Immature natural killer cell (primary cell): ENCODE measurements around the gene GATM. TPM values are rescaled to one million over a fixed set of nuclear protein-coding genes. Genes with fewer than 3 reads are reported as not detected.
"Not testable (repeated sequence)": the region's sequence is repeated elsewhere in the genome, so short reads cannot be mapped to it uniquely, and the experiment has no call there.

Experiments
- DNase-seq, 3 donors: peaks; one replicate each; pipeline ENCODE4 v3.0.0; 2022; ENCODE audit warnings: mixed read lengths in 1 of 3
- H3K27ac Mint-ChIP-seq, 6 donors: one replicate each; pipeline ENCODE4 v1.8.0; 2020; ENCODE audit warnings: mixed read lengths in 6 of 6, mild to moderate bottlenecking in 5 of 6, inconsistent platforms in 4 of 6, moderate library complexity in 3 of 6
- H3K27me3 Mint-ChIP-seq, 3 donors: one replicate each; pipeline ENCODE4 v1.8.0; 2020 to 2021; ENCODE audit warnings: low read depth in 3 of 3, mild to moderate bottlenecking in 3 of 3, mixed read lengths in 3 of 3, moderate library complexity in 3 of 3, inconsistent platforms in 1 of 3
- H3K36me3 Mint-ChIP-seq, 3 donors: one replicate each; pipeline ENCODE4 v1.8.0; 2020; ENCODE audit warnings: mixed read lengths in 3 of 3, inconsistent platforms in 2 of 3, mild to moderate bottlenecking in 2 of 3
- H3K4me1 Mint-ChIP-seq, 2 donors: one replicate each; pipeline ENCODE4 v1.8.0; 2020; ENCODE audit warnings: inconsistent platforms in 2 of 2, mild to moderate bottlenecking in 2 of 2, mixed read lengths in 2 of 2, moderate library complexity in 1 of 2
- H3K4me3 Mint-ChIP-seq, 5 donors: one replicate each; pipeline ENCODE4 v1.8.0; 2020; ENCODE audit warnings: mild to moderate bottlenecking in 5 of 5, mixed read lengths in 5 of 5, inconsistent platforms in 3 of 5, moderate library complexity in 3 of 5
- H3K9me3 Mint-ChIP-seq, 6 donors: one replicate each; pipeline ENCODE4 v1.8.0; 2020; ENCODE audit warnings: mild to moderate bottlenecking in 6 of 6, mixed read lengths in 6 of 6, inconsistent platforms in 4 of 6, moderate library complexity in 3 of 6
- polyA plus RNA-seq, 3 donors: library from polyadenylated mRNA; unstranded; fragments of 300-500 nt; fragmentation: Illumina TruSeq; gene quantifications; one replicate each; pipeline ENCODE4 v1.2.3, GENCODE V29; 2021

Gene GATM
- polyA plus RNA-seq, 3 donors from 2014 or later = 0.27 to 1.2 (median 0.54) TPM

DNA sequence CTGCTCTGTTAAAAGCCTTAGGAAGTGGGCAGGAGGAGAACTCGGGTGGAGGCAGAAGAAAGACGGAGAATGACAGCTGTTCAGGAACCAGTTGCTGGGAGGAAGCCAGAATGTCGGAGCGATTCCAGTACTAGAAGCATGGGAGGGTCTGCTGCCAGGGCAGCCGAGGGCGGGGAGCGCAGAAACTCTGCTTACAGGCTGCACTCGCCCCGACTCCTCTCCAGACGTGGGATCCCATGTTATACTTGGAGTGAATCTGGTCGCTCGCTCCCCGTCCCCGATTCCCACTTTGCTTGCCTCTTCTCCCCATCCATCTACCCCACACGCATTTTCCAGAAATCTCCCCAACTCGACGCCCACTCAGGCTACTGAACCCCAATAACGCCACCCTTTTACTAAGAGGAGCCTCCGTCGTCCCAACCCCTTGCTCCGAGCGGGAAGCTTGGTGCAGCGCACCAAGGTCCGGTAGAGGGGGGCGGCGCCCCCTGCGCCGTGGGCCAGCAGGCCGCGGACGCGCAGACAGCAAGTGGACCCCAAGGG, 665 bp downstream of the GATM start:
- Mint-ChIP-seq H3K4me3 (peak overlapping the region; percentile 73 to 87 (median 77)), H3K36me3 (no peaks in the 10 kb centered on the region), H3K27ac (peak overlapping the region in 2 of 6 donors; percentile 22 to 79), H3K27me3 (peaks cover 10 to 24% (median 24%) of the 10 kb centered on the region in 3 donors), H3K4me1 (peaks cover 17 to 20% of the 10 kb centered on the region in 2 donors), H3K9me3 (peaks cover 0 to 3% (median 0%) of the 10 kb centered on the region in 6 donors)
- no peak for DNase-seq

DNA sequence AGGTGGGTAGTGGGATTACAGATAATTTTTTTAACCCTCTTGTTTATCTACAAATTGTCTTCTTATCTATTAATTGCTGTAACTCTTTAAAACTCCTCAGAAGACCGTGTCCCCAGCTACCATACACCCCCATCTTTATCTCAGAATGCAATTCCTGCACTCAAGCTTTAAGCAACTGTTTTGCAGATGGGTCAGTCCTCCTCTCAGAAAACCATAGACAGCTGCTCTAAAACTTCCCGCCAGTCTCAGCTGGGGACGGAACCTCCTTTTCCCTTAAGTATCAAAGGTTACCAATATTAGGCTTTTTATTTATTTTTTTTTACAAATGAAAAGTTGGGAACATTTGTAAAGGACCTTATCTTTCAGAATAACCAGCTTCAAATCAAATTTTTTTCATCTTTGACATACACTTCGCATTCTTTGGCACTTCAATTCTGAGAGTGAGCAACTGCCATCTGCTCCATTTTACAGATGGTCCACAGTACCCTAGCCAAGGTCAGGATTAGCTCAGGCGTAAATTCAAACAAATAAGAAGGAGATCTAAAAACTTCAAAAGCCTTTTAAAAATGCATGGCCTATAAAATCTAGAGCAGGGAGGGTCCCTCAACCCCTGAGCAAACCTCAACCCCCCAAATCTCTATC, 1.3 kb downstream of the GATM start:
- H3K27ac Mint-ChIP-seq = no peak overlapping the region
- no peak for DNase-seq
- peaks cover 10 to 24% (median 24%) of the 10 kb centered on the region in 3 donors for H3K27me3 Mint-ChIP-seq
- peaks cover 17 to 20% of the 10 kb centered on the region in 2 donors for H3K4me1 Mint-ChIP-seq
- no peaks in the 10 kb centered on the region for H3K36me3 Mint-ChIP-seq
- H3K9me3 Mint-ChIP-seq = peaks cover 0 to 3% (median 0%) of the 10 kb centered on the region in 6 donors
- H3K4me3 Mint-ChIP-seq = peak overlapping the region; percentile 73 to 87 (median 77)

- Mint-ChIP-seq H3K36me3 (no peaks in the 10 kb centered on the region), H3K4me3 (peak overlapping the region; percentile 19 to 87 (median 50)), H3K9me3 (peaks cover 0 to 3% (median 0%) of the 10 kb centered on the region in 6 donors), H3K4me1 (peaks cover 17 to 20% of the 10 kb centered on the region in 2 donors), H3K27me3 (peaks cover 10 to 24% (median 24%) of the 10 kb centered on the region in 3 donors), H3K27ac (no peak overlapping the region)
- DNase-seq = no peak
These were observed 1.9 kb downstream of the GATM start for GRCh38 chr15:45376300-45376928.

DNA sequence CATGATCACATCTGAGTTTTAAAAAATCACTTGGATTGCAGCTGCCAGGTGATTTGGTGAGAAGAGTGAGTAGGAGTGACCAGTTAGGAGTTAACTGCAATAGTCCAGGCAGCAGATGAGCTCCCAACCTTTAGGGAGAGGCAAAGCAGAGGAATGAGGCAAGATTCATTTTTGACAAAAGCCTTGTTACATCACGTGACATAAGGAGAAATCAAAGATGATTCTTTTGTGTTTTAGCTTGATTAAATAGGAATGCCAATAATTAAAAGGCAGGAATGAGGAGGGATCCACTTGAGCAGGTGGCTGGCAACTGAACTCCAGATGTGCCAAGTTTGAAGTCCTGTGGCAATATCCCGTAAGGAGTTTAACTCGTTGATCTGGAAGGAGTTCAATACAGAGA, 2.5 kb downstream of the GATM start:
- Mint-ChIP-seq H3K9me3 (peaks cover 0 to 3% (median 0%) of the 10 kb centered on the region in 6 donors), H3K27ac (no peak overlapping the region), H3K27me3 (peaks cover 10 to 24% (median 23%) of the 10 kb centered on the region in 3 donors), H3K4me3 (peak overlapping the region in 2 of 5 donors; percentile 6 to 30), H3K4me1 (peaks cover 17 to 20% of the 10 kb centered on the region in 2 donors), H3K36me3 (no peaks in the 10 kb centered on the region)
- DNase-seq = no peak

DNA sequence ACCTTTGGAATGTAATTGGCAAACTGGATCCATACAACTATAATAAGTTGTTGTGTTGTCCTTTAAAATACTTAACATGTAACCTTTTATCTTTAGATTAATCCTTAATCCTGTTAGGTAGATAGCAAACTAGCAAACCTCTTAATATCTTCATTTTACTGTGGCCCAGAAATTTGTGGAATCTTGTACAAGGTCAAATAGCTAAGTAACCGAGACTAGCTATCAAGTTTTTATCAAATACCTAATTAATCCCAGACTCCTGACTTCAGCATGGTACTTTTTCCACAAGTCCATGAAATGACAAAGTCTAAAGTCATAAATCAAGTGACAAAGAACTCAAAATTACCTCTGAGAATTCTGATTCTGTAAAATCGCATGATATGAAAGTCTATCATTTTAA, 4.4 kb downstream of the GATM start:
- peaks cover 11 to 18% (median 16%) of the 10 kb centered on the region in 3 donors for H3K27me3 Mint-ChIP-seq
- no peak overlapping the region for H3K4me3 Mint-ChIP-seq
- peaks cover 15 to 19% of the 10 kb centered on the region in 2 donors for H3K4me1 Mint-ChIP-seq
- no peaks in the 10 kb centered on the region for H3K9me3 Mint-ChIP-seq
- no peak for DNase-seq
- no peak overlapping the region for H3K27ac Mint-ChIP-seq
- H3K36me3 Mint-ChIP-seq = no peaks in the 10 kb centered on the region

- Mint-ChIP-seq H3K27ac (no peak overlapping the region), H3K36me3 (no peaks in the 10 kb centered on the region), H3K4me1 (peaks cover 3 to 7% of the 10 kb centered on the region in 2 donors), H3K9me3 (no peaks in the 10 kb centered on the region), H3K4me3 (no peak overlapping the region), H3K27me3 (peaks cover 9 to 11% (median 10%) of the 10 kb centered on the region in 3 donors)
- no peak for DNase-seq
These were observed 6.0 kb downstream of the GATM start for GRCh38 chr15:45372041-45372995.

DNA sequence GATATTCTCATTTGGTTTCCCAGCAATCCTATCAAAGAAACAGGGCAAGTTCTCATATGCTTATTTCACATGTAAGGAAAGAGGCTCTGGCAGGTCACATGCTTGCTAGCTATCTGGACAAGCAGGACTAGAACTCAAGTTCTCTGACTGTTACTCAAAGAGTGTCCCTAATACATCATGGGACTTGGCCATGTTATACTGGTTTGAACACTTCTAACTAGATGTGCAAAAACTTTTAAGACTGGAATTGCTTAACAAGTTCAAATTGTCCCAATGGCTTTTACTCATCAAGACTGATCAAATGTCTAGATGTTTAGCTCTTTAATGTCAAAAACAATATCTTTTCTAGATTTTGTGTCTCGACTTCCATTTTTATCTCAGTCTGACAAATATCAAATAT, 6.8 kb downstream of the GATM start:
- Mint-ChIP-seq H3K27me3 (peaks cover 5 to 9% (median 8%) of the 10 kb centered on the region in 3 donors), H3K27ac (no peak overlapping the region), H3K4me1 (peaks cover 0 to under 1% of the 10 kb centered on the region in 2 donors), H3K36me3 (no peaks in the 10 kb centered on the region), H3K4me3 (no peak overlapping the region), H3K9me3 (no peaks in the 10 kb centered on the region)
- DNase-seq = no peak

- not testable (repeated sequence) for DNase-seq, H3K36me3 Mint-ChIP-seq, H3K9me3 Mint-ChIP-seq, H3K4me1 Mint-ChIP-seq, H3K27ac Mint-ChIP-seq, H3K27me3 Mint-ChIP-seq, H3K4me3 Mint-ChIP-seq
These were observed 8.3 kb downstream of the GATM start for GRCh38 chr15:45370042-45370441.

GRCh38 chr15:45367222-45367621, 11.1 kb downstream of the GATM start:
- H3K4me3 Mint-ChIP-seq, DNase-seq, H3K4me1 Mint-ChIP-seq, H3K36me3 Mint-ChIP-seq, H3K27ac Mint-ChIP-seq, H3K27me3 Mint-ChIP-seq, H3K9me3 Mint-ChIP-seq: not testable (repeated sequence)

DNA sequence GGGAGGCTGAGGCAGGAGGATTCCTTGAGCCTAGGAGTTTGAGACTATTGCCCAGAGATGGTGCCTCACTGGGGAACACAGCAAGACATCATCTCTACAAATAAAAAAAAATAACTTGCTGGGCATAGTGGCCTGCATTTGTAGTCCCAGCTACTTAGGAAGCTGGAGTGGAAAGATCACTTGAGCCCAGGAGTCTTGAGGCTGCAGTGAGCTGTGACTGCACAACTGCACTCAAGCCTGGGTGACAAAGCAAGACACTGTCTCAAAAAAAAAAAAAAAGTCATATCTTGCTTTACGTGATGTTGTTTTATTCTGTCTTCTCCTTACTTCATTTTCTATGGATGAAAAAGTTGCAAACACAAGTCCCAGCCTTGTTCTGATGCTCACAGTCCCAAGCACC, 14.1 kb downstream of the GATM start:
- no peak for DNase-seq
- H3K27ac Mint-ChIP-seq = no peak overlapping the region
- no peaks in the 10 kb centered on the region for H3K9me3 Mint-ChIP-seq
- H3K36me3 Mint-ChIP-seq = peaks cover 0 to 3% (median 0%) of the 10 kb centered on the region in 3 donors
- H3K27me3 Mint-ChIP-seq = peaks cover 0 to 5% (median 3%) of the 10 kb centered on the region in 3 donors
- no peaks in the 10 kb centered on the region for H3K4me1 Mint-ChIP-seq
- H3K4me3 Mint-ChIP-seq = no peak overlapping the region

- no peaks in the 10 kb centered on the region for H3K9me3 Mint-ChIP-seq
- peaks cover 0 to 3% (median 0%) of the 10 kb centered on the region in 3 donors for H3K36me3 Mint-ChIP-seq
- peaks cover 0 to 5% (median 3%) of the 10 kb centered on the region in 3 donors for H3K27me3 Mint-ChIP-seq
- no peak for DNase-seq
- H3K27ac Mint-ChIP-seq = no peak overlapping the region
- no peak overlapping the region for H3K4me3 Mint-ChIP-seq
- H3K4me1 Mint-ChIP-seq = no peaks in the 10 kb centered on the region
These were observed 14.5 kb downstream of the GATM start for GRCh38 chr15:45363801-45364200.

GRCh38 chr15:45363334-45363733, 15.0 kb downstream of the GATM start:
- DNase-seq = no peak
- Mint-ChIP-seq H3K9me3 (no peaks in the 10 kb centered on the region), H3K4me1 (no peaks in the 10 kb centered on the region), H3K27ac (no peak overlapping the region), H3K27me3 (peaks cover 0 to 4% (median 3%) of the 10 kb centered on the region in 3 donors), H3K4me3 (no peak overlapping the region), H3K36me3 (peaks cover 0 to 3% (median 0%) of the 10 kb centered on the region in 3 donors)

DNA sequence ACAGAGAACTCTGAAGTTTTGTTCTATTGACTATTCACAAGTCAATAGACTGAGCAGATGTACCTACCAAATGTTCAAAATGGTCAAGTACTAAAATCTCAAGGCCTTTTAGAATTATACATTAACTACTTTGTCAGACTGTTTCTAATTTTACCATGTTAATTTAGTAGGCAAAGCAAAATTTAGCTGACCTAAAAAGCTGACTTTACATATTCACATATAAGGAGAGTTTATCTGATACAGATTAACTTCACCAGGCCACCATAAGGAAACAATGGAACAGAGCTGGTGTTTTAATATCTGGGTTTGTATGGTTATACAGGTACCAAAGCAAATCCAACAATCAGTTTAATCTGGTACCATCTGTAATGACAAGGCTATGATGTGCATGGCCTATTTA, 15.9 kb downstream of the GATM start:
- peaks cover 0 to 3% (median 0%) of the 10 kb centered on the region in 3 donors for H3K36me3 Mint-ChIP-seq
- no peak for DNase-seq
- no peak overlapping the region for H3K27ac Mint-ChIP-seq
- no peaks in the 10 kb centered on the region for H3K4me1 Mint-ChIP-seq
- H3K9me3 Mint-ChIP-seq = no peaks in the 10 kb centered on the region
- H3K27me3 Mint-ChIP-seq = peaks cover 0 to 3% (median 3%) of the 10 kb centered on the region in 3 donors
- no peak overlapping the region for H3K4me3 Mint-ChIP-seq
